H1 (cell line): ENCODE data around the gene SPDYC. TPM values are rescaled to one million over a fixed set of nuclear protein-coding genes. Genes with fewer than 3 reads are reported as not detected.

ENCODE experiments used
- CTCF ChIA-PET: fragments of 300-600 bp; sonication (Branson Sonifier 250); formaldehyde crosslinking; loops from one replicate; lab custom pipeline; 2021; ENCODE audit not compliant: partially characterized antibody; lab: Charles Lee
- POLR2A ChIA-PET: fragments of 300-600 bp; sonication (Branson Sonifier 250); formaldehyde crosslinking; loops from one replicate; lab custom pipeline; 2021; ENCODE audit warnings: inconsistent platforms; ENCODE audit not compliant: partially characterized antibody; lab: Charles Lee
- DNase-seq, 2 experiments: peaks; one replicate each; pipeline versions ENCODE4 v3.0.0 to v3.0.0-alpha.2; 2010 to 2022; ENCODE audit warnings: low spot score in 2 of 2, low read depth in 1 of 2, mixed read lengths in 1 of 2
- FAIRE-seq: peaks from 2 replicates; lab custom pipeline; 2011; peaks lifted over from hg19 to GRCh38; lab: Jason Lieb, UNC
- H2AFZ ChIP-seq: 2 replicates; pipeline ENCODE4 v1.8.1; 2012; ENCODE audit warnings: low read length, inconsistent platforms
- H2AK5ac ChIP-seq: 2 replicates; pipeline ENCODE4 v1.6.1; 2013; ENCODE audit warnings: low read depth, low read length
- H2BK120ac ChIP-seq: replicated peaks from 2 replicates; pipeline ENCODE3; 2013; ENCODE audit warnings: low read depth, low read length, inconsistent platforms
- H2BK12ac ChIP-seq: 2 replicates; pipeline ENCODE4 v1.6.1; 2013; ENCODE audit warnings: low read depth, low read length
- H2BK15ac ChIP-seq: 2 replicates; pipeline ENCODE4 v1.6.1; 2013; ENCODE audit warnings: low read length
- H2BK20ac ChIP-seq: 2 replicates; pipeline ENCODE4 v1.6.1; 2013; ENCODE audit warnings: low read length
- H2BK5ac ChIP-seq: 2 replicates; pipeline ENCODE4 v1.6.1; 2013; ENCODE audit warnings: low read depth, low read length
- H3K14ac ChIP-seq: 2 replicates; pipeline ENCODE4 v1.6.1; 2013; ENCODE audit warnings: inconsistent platforms; ENCODE audit not compliant: insufficient read length
- H3K18ac ChIP-seq: 2 replicates; pipeline ENCODE4 v1.6.1; 2013; ENCODE audit warnings: low read length; ENCODE audit errors: extremely low read depth
- H3K23ac ChIP-seq: 2 replicates; pipeline ENCODE4 v1.6.1; 2013; ENCODE audit warnings: inconsistent platforms; ENCODE audit not compliant: insufficient read length
- H3K23me2 ChIP-seq: 2 replicates; pipeline ENCODE4 v1.6.1; 2013; ENCODE audit warnings: low read depth, low read length
- H3K27ac ChIP-seq: 2 replicates; pipeline ENCODE4 v1.6.1; 2011; ENCODE audit warnings: low read depth, low read length, inconsistent platforms
- H3K27me3 ChIP-seq, 4 experiments: replicated peaks in 1 of 4; 1 replicate in 1 of 4; 2 replicates in 3 of 4; pipeline versions ENCODE4 v1.6.1 to v1.8.1; 2011 to 2013; ENCODE audit warnings: low read length in 3 of 4, mild to moderate bottlenecking in 3 of 4, inconsistent platforms in 2 of 4, mixed read lengths in 2 of 4, moderate library complexity in 1 of 4; ENCODE audit not compliant: control insufficient read depth in 3 of 4, insufficient read depth in 3 of 4; ENCODE audit errors: extremely low read depth in 1 of 4
- H3K36me3 ChIP-seq, 4 experiments: 2 replicates each; pipeline versions ENCODE4 v1.6.1 to v1.8.1; 2011 to 2013; ENCODE audit warnings: mild to moderate bottlenecking in 4 of 4, low read length in 3 of 4, moderate library complexity in 2 of 4, control low read depth in 1 of 4, inconsistent platforms in 1 of 4; ENCODE audit not compliant: insufficient read depth in 4 of 4, control insufficient read depth in 2 of 4
- H3K4ac ChIP-seq: replicated peaks from 2 replicates; pipeline ENCODE3; 2013; ENCODE audit warnings: low read length, low read depth, mixed read lengths, inconsistent platforms; ENCODE audit not compliant: insufficient read length
- H3K4me1 ChIP-seq, 4 experiments: replicated peaks in 1 of 4; 1 replicate in 1 of 4; 2 replicates in 3 of 4; pipeline versions ENCODE4 v1.6.1 to v1.8.1; 2011 to 2013; ENCODE audit warnings: low read length in 3 of 4, inconsistent platforms in 2 of 4, mixed read lengths in 1 of 4; ENCODE audit not compliant: insufficient read depth in 4 of 4, control insufficient read depth in 3 of 4
- H3K4me2 ChIP-seq, 2 experiments: 2 replicates each; pipeline versions ENCODE4 v1.6.1 to v1.8.1; 2011 to 2013; ENCODE audit warnings: low read depth in 2 of 2, low read length in 2 of 2, control low read depth in 1 of 2, inconsistent platforms in 1 of 2, mild to moderate bottlenecking in 1 of 2; ENCODE audit not compliant: insufficient read depth in 1 of 2
- H3K4me3 ChIP-seq, 4 experiments: fragments of 200-600, 300-600 bp in 1 of 4; sonication (generic), shearing (Covaris generic), sonication (Bioruptor Twin) in 1 of 4; 2 replicates each; pipeline versions ENCODE4 v1.5.1 to v1.8.1; 2011 to 2016; ENCODE audit warnings: low read length in 4 of 4, low read depth in 3 of 4, control low read depth in 2 of 4, inconsistent platforms in 2 of 4, mild to moderate bottlenecking in 2 of 4, mixed read lengths in 1 of 4, moderate library complexity in 1 of 4; ENCODE audit not compliant: insufficient read depth in 2 of 4; ENCODE audit errors: extremely low read depth in 1 of 4
- H3K56ac ChIP-seq: replicated peaks from 2 replicates; pipeline ENCODE3; 2013; ENCODE audit warnings: low read depth, mild to moderate bottlenecking, mixed read lengths, low read length, inconsistent platforms; ENCODE audit not compliant: insufficient read length
- H3K79me1 ChIP-seq: 2 replicates; pipeline ENCODE4 v1.6.1; 2013; ENCODE audit warnings: low read depth, low read length, control low read depth
- H3K79me2 ChIP-seq, 2 experiments: 2 replicates each; pipeline versions ENCODE4 v1.6.1 to v1.8.1; 2012 to 2013; ENCODE audit warnings: low read length in 2 of 2, mild to moderate bottlenecking in 2 of 2, inconsistent platforms in 1 of 2; ENCODE audit not compliant: insufficient read depth in 2 of 2, control insufficient read depth in 1 of 2
- H3K9ac ChIP-seq, 4 experiments: replicated peaks in 1 of 4; 1 replicate in 1 of 4; 2 replicates in 3 of 4; pipeline versions ENCODE4 v1.6.1 to v1.8.1; 2011 to 2013; ENCODE audit warnings: low read depth in 3 of 4, low read length in 3 of 4, control low read depth in 2 of 4, mild to moderate bottlenecking in 2 of 4, moderate library complexity in 2 of 4, inconsistent platforms in 1 of 4; ENCODE audit errors: extremely low read depth in 1 of 4
- H3K9me3 ChIP-seq, 2 experiments: 2 replicates each; pipeline versions ENCODE4 v1.6.1 to v1.8.1; 2012 to 2013; ENCODE audit warnings: mild to moderate bottlenecking in 2 of 2, moderate library complexity in 2 of 2, control low read depth in 1 of 2, inconsistent platforms in 1 of 2, low read depth in 1 of 2, low read length in 1 of 2, mixed read lengths in 1 of 2; ENCODE audit not compliant: insufficient read depth in 2 of 2
- H4K20me1 ChIP-seq, 2 experiments: replicated peaks in 1 of 2; 2 replicates each; pipeline versions ENCODE3 to v1.8.1; 2011 to 2013; ENCODE audit warnings: inconsistent platforms in 2 of 2, low read length in 2 of 2, mild to moderate bottlenecking in 1 of 2; ENCODE audit not compliant: insufficient read depth in 2 of 2, control insufficient read depth in 1 of 2
- H4K5ac ChIP-seq: 2 replicates; pipeline ENCODE4 v1.6.1; 2013; ENCODE audit warnings: low read length, low read depth, mixed read lengths, inconsistent platforms; ENCODE audit not compliant: insufficient read length
- H4K8ac ChIP-seq: 2 replicates; pipeline ENCODE4 v1.8.0; 2013; ENCODE audit warnings: mild to moderate bottlenecking, moderate library complexity, low read length, inconsistent platforms; ENCODE audit not compliant: insufficient read depth; ENCODE audit errors: extremely low read depth
- H4K91ac ChIP-seq: replicated peaks from 2 replicates; pipeline ENCODE3; 2013; ENCODE audit warnings: low read length, mixed read lengths, inconsistent platforms; ENCODE audit not compliant: insufficient read length
- ASH2L ChIP-seq: fragments of 200-600, 300-600 bp; sonication (generic); IDR thresholded peaks from one replicate; pipeline ENCODE4 v1.7.1; 2017; ENCODE audit warnings: low read length
- CHD1 ChIP-seq: IDR thresholded peaks from 2 replicates; pipeline ENCODE4 v1.6.1; 2012; ENCODE audit warnings: low read depth, low read length, improper control_type of control experiment
- CHD2 ChIP-seq: IDR thresholded peaks from 2 replicates; pipeline ENCODE4 v1.6.1; 2012; ENCODE audit warnings: low read length, improper control_type of control experiment
- SAP30 ChIP-seq: fragments of 300-600 bp; sonication (generic); IDR thresholded peaks from 2 replicates; pipeline ENCODE4 v1.7.1; 2012; ENCODE audit warnings: low read length, moderate library complexity, mild to moderate bottlenecking, inconsistent platforms; ENCODE audit not compliant: insufficient read depth, insufficient replicate concordance
- SIN3A ChIP-seq, 2 experiments: IDR thresholded peaks in 1 of 2; conservative IDR thresholded peaks in 1 of 2; 2 replicates each; pipeline ENCODE4 v1.6.1; 2011 to 2012; ENCODE audit warnings: low read length in 2 of 2, improper control_type of control experiment in 1 of 2, low read depth in 1 of 2, mild to moderate bottlenecking in 1 of 2
- SIRT6 ChIP-seq: IDR thresholded peaks from one replicate; pipeline ENCODE4 v1.7.1; 2012; ENCODE audit warnings: low read length, inconsistent platforms
- TCF12 ChIP-seq: IDR thresholded peaks from 2 replicates; pipeline ENCODE4 v1.6.1; 2011; ENCODE audit warnings: low read depth, mild to moderate bottlenecking, low read length
- WGBS, 2 experiments: shearing (Covaris generic) in 1 of 2; methylation state at CpG; one replicate each; pipeline versions ENCODE4 v1.1.6 to v1.1.7; 2013 to 2015; ENCODE audit warnings: low lambda C conversion rate in 2 of 2, mixed read lengths in 2 of 2, inconsistent platforms in 1 of 2, low coverage in 1 of 2, missing lambda C conversion rate in 1 of 2; ENCODE audit not compliant: insufficient replicate concordance in 2 of 2, insufficient coverage in 1 of 2, insufficient read length in 1 of 2; ENCODE audit errors: extremely low coverage in 1 of 2, missing lambda C conversion rate in 1 of 2; 5-methylcytosine and 5-hydroxymethylcytosine counted together
- polyA plus RNA-seq, 7 experiments: library from polyadenylated mRNA; depleted of rRNA in 3 of 7; stranded (reverse) in 5 of 7; unstranded in 2 of 7; fragments of >200 nt in 5 of 7; fragments of 200-250 nt in 2 of 7; gene quantifications; 1 replicate in 5 of 7; 2 replicates in 1 of 7; 4 replicates in 1 of 7; pipeline versions ENCODE4 v1.2.1 to v1.2.3, GENCODE V29; 2011 to 2013; ENCODE audit warnings: missing spikeins in 2 of 7, mixed read lengths in 2 of 7
- total RNA-seq: library from RNA; stranded (reverse); fragmentation: NEBNext Ultra II Directional; extraction: Animal tissue kit (Norgen Biotek cat#: 25700); gene quantifications from 2 replicates; pipeline ENCODE4 v1.2.1, GENCODE V29; 2021
- TF ChIP-seq, protein P1 (sequence below): IDR thresholded peaks from 2 replicates; pipeline ENCODE4 v1.6.1; 2012; ENCODE audit warnings: low read length, inconsistent platforms

SPDYC gene
- total and polyA plus RNA-seq, 2 of the 8 experiments (the other 6 are each of a cell fraction or from before 2014, with no cell fraction given), result 0.15 TPM; not detected in 1

GRCh38 chr11:65182258-65183170, 12.5 kb downstream of the SPDYC start:
- H3K9ac ChIP-seq, result peak overlapping the region in 3 of 4 experiments; percentile 15 to 68 (median 57); a peak in 5 of 7 replicates
- no peaks in the 10 kb centered on the region for H3K9me3 ChIP-seq
- H4K20me1 ChIP-seq, result peaks cover 0 to 5% of the 10 kb centered on the region in 2 experiments
- H3K4me1 ChIP-seq, result peaks cover 7 to 38% (median 26%) of the 10 kb centered on the region in 4 experiments
- peak overlapping the region; percentile 55 for H3K56ac ChIP-seq
- H2AFZ ChIP-seq, result no peak overlapping the region
- H2AK5ac ChIP-seq, result no peak overlapping the region; the same call in 1 of the 2 replicates
- peak overlapping the region; percentile 43; the same call in 1 of the 2 replicates for H2BK12ac ChIP-seq
- peak overlapping the region; percentile 91 for H2BK5ac ChIP-seq
- peak overlapping the region; percentile 84 for H4K8ac ChIP-seq
- POLR2A ChIA-PET, result interaction anchor here (0.6 to 4.9 kb wide), 29 partner anchors 10 to 326 kb away, joined by 3 to 35 read pairs (median 3); partner anchors contain the start of genes FAU, MALAT1, MRPL49 and POLA2
- H3K36me3 ChIP-seq, result peaks cover 6 to 18% (median 7%) of the 10 kb centered on the region in 4 experiments; a peak in 5 of 8 replicates
- no peak overlapping the region for H2BK20ac ChIP-seq
- peaks cover 10% of the 10 kb centered on the region; the same call in 1 of the 2 replicates for H3K79me1 ChIP-seq
- no peak overlapping the region for H3K14ac ChIP-seq
- H2BK120ac ChIP-seq, result peak overlapping the region; percentile 35
- H3K23ac ChIP-seq, result no peak overlapping the region
- FAIRE-seq, result no peak
- peaks cover 0 to 13% of the 10 kb centered on the region in 2 experiments; a peak in 2 of 4 replicates for H3K79me2 ChIP-seq
- peak overlapping the region; percentile 40; the same call in 1 of the 2 replicates for H2BK15ac ChIP-seq
- no peak overlapping the region for H3K4ac ChIP-seq
- H3K27me3 ChIP-seq, result no peaks in the 10 kb centered on the region
- H4K91ac ChIP-seq, result peak overlapping the region; percentile 59
- H3K23me2 ChIP-seq, result peaks cover 10% of the 10 kb centered on the region
- DNase-seq, result no peak
- H3K4me2 ChIP-seq, result peak overlapping the region; percentile 72 to 92
- CTCF ChIA-PET, result interaction anchor here (0.8 to 7.3 kb wide), 18 partner anchors 10 to 132 kb away, joined by 3 to 47 read pairs (median 4); partner anchors contain the start of genes CDC42EP2, FAU and MRPL49
- peak overlapping the region; percentile 80 for H4K5ac ChIP-seq
- WGBS, 2 experiments, result 31% methylated on average over 23 of the region's 23 CpGs; no CpG with 5 or more reads in 1 of the 2 experiments
- peak overlapping the region; percentile 96 for H3K18ac ChIP-seq
- H3K4me3 ChIP-seq, result peak overlapping the region; percentile 65 to 82 (median 74)
- peak overlapping the region; percentile 64; the same call in 1 of the 2 replicates for H3K27ac ChIP-seq
- TF ChIP-seq SIRT6 (no peak), TCF12 (peak; percentile 54; the same call in 1 of the 2 replicates), CHD1 (no peak), CHD2 (no peak), SIN3A (conservative IDR thresholded peaks at IDR 0.05 in 1 of 2, IDR thresholded peaks at IDR 0.05 in 1 of 2; ENCODE audit: low read depth in 1 of 2, low read length in 2 of 2) (peak; percentile 25 to 87; a peak in 1 of 4 replicates), SAP30 (peak; percentile 38), ASH2L (peak; percentile 36)
- TF ChIP-seq, protein P1, sequence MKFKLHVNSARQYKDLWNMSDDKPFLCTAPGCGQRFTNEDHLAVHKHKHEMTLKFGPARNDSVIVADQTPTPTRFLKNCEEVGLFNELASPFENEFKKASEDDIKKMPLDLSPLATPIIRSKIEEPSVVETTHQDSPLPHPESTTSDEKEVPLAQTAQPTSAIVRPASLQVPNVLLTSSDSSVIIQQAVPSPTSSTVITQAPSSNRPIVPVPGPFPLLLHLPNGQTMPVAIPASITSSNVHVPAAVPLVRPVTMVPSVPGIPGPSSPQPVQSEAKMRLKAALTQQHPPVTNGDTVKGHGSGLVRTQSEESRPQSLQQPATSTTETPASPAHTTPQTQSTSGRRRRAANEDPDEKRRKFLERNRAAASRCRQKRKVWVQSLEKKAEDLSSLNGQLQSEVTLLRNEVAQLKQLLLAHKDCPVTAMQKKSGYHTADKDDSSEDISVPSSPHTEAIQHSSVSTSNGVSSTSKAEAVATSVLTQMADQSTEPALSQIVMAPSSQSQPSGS, result peak; percentile 66; the same call in 1 of the 2 replicates
